ENCODE measurements around the gene CCNB2. TPM values are rescaled to one million over a fixed set of nuclear protein-coding genes. Genes with fewer than 3 reads are reported as not detected.

Gene CCNB2
- total RNA-seq, 1 donor from 2014 or later, result 13.1 TPM

- no peaks in the 10 kb centered on the region for H3K4me1 Mint-ChIP-seq (ENCODE audit: low read depth, unreplicated experiment)
- no peak overlapping the region for H3K4me3 Mint-ChIP-seq (ENCODE audit: unreplicated experiment)
- peaks cover 4% of the 10 kb centered on the region for H3K9me3 Mint-ChIP-seq (ENCODE audit: unreplicated experiment)
- H3K36me3 Mint-ChIP-seq (ENCODE audit: unreplicated experiment), result peaks cover 10% of the 10 kb centered on the region
- no peaks in the 10 kb centered on the region for H3K27me3 Mint-ChIP-seq (ENCODE audit: unreplicated experiment)
- no peak for TF ChIP-seq CTCF (IDR thresholded peaks at IDR 0.05; ENCODE audit: partially characterized antibody, unreplicated experiment)
- no peak overlapping the region for H3K27ac Mint-ChIP-seq (ENCODE audit: unreplicated experiment)
- no peak for DNase-seq
These were observed 30.3 kb upstream of the CCNB2 start for GRCh38 chr15:59074607-59075006.

- DNase-seq, result no peak
- H3K4me1 Mint-ChIP-seq (ENCODE audit: low read depth, unreplicated experiment), result no peaks in the 10 kb centered on the region
- peaks cover 2% of the 10 kb centered on the region for H3K27me3 Mint-ChIP-seq (ENCODE audit: unreplicated experiment)
- H3K27ac Mint-ChIP-seq (ENCODE audit: unreplicated experiment), result no peak overlapping the region
- no peak for TF ChIP-seq CTCF (IDR thresholded peaks at IDR 0.05; ENCODE audit: partially characterized antibody, unreplicated experiment)
- no peaks in the 10 kb centered on the region for H3K9me3 Mint-ChIP-seq (ENCODE audit: unreplicated experiment)
- H3K36me3 Mint-ChIP-seq (ENCODE audit: unreplicated experiment), result no peaks in the 10 kb centered on the region
- no peak overlapping the region for H3K4me3 Mint-ChIP-seq (ENCODE audit: unreplicated experiment)
These were observed 17.2 kb upstream of the CCNB2 start for GRCh38 chr15:59087731-59088130.

GRCh38 chr15:59094077-59094476 is 10.9 kb upstream of the CCNB2 start:
- Mint-ChIP-seq H3K36me3 (ENCODE audit: unreplicated experiment) (no peaks in the 10 kb centered on the region), H3K4me1 (ENCODE audit: low read depth, unreplicated experiment) (no peaks in the 10 kb centered on the region), H3K4me3 (ENCODE audit: unreplicated experiment) (no peak overlapping the region), H3K27me3 (ENCODE audit: unreplicated experiment) (no peaks in the 10 kb centered on the region), H3K9me3 (ENCODE audit: unreplicated experiment) (no peaks in the 10 kb centered on the region), H3K27ac (ENCODE audit: unreplicated experiment) (no peak overlapping the region)
- no peak for DNase-seq
- no peak for TF ChIP-seq CTCF (IDR thresholded peaks at IDR 0.05; ENCODE audit: partially characterized antibody, unreplicated experiment)

GRCh38 chr15:59096429-59096828 is 8.5 kb upstream of the CCNB2 start:
- no peak overlapping the region for H3K4me3 Mint-ChIP-seq (ENCODE audit: unreplicated experiment)
- no peak for DNase-seq
- H3K27me3 Mint-ChIP-seq (ENCODE audit: unreplicated experiment), result no peaks in the 10 kb centered on the region
- H3K9me3 Mint-ChIP-seq (ENCODE audit: unreplicated experiment), result peaks cover 2% of the 10 kb centered on the region
- no peak for TF ChIP-seq CTCF (IDR thresholded peaks at IDR 0.05; ENCODE audit: partially characterized antibody, unreplicated experiment)
- H3K27ac Mint-ChIP-seq (ENCODE audit: unreplicated experiment), result no peak overlapping the region
- no peaks in the 10 kb centered on the region for H3K4me1 Mint-ChIP-seq (ENCODE audit: low read depth, unreplicated experiment)
- no peaks in the 10 kb centered on the region for H3K36me3 Mint-ChIP-seq (ENCODE audit: unreplicated experiment)

GRCh38 chr15:59099162-59099685 is 5.7 kb upstream of the CCNB2 start:
- H3K4me3 Mint-ChIP-seq (ENCODE audit: unreplicated experiment), result no peak overlapping the region
- H3K4me1 Mint-ChIP-seq (ENCODE audit: low read depth, unreplicated experiment), result no peaks in the 10 kb centered on the region
- no peak for TF ChIP-seq CTCF (IDR thresholded peaks at IDR 0.05; ENCODE audit: partially characterized antibody, unreplicated experiment)
- peaks cover 2% of the 10 kb centered on the region for H3K9me3 Mint-ChIP-seq (ENCODE audit: unreplicated experiment)
- DNase-seq, result no peak
- H3K27me3 Mint-ChIP-seq (ENCODE audit: unreplicated experiment), result no peaks in the 10 kb centered on the region
- no peak overlapping the region for H3K27ac Mint-ChIP-seq (ENCODE audit: unreplicated experiment)
- no peaks in the 10 kb centered on the region for H3K36me3 Mint-ChIP-seq (ENCODE audit: unreplicated experiment)

Data from glutamatergic neuron (in vitro differentiated cells).